Smooth muscle cell (in vitro differentiated cells): ENCODE measurements around the gene MAPK1. TPM values are rescaled to one million over a fixed set of nuclear protein-coding genes. Genes with fewer than 3 reads are reported as not detected.

Experiments
- DNase-seq: peaks from one replicate; lab custom pipeline; 2025; ENCODE audit not compliant: unreplicated experiment; lab: John Stamatoyannopoulos, UW
- H2AFZ ChIP-seq: fragments of 200-600 bp; sonication (generic); 2 replicates; pipeline ENCODE4 v1.6.0; 2016; ENCODE audit warnings: antibody characterized with exemption, low read depth, mild to moderate bottlenecking
- H3F3A ChIP-seq: fragments of 200-600 bp; sonication (generic); 2 replicates; pipeline ENCODE4 v1.6.0; 2017; ENCODE audit warnings: antibody characterized with exemption, low read depth
- H3K27ac ChIP-seq: fragments of 200-600 bp; sonication (generic); 2 replicates; pipeline ENCODE4 v1.5.1; 2016; ENCODE audit warnings: low read depth, mild to moderate bottlenecking
- H3K27me3 ChIP-seq: fragments of 200-600 bp; sonication (generic); 2 replicates; pipeline ENCODE4 v1.6.1; 2016; ENCODE audit warnings: low read depth, mild to moderate bottlenecking
- H3K36me3 ChIP-seq: fragments of 200-600 bp; sonication (generic); 2 replicates; pipeline ENCODE4 v1.5.1; 2016; ENCODE audit warnings: low read depth
- H3K4me1 ChIP-seq: fragments of 200-600 bp; sonication (generic); 2 replicates; pipeline ENCODE4 v1.5.1; 2016; ENCODE audit warnings: low read depth
- H3K4me2 ChIP-seq: fragments of 200-600 bp; sonication (generic); 2 replicates; pipeline ENCODE4 v1.6.0; 2016; ENCODE audit warnings: mild to moderate bottlenecking
- H3K4me3 ChIP-seq: fragments of 200-600 bp; sonication (generic); 2 replicates; pipeline ENCODE4 v1.5.1; 2016; ENCODE audit warnings: mild to moderate bottlenecking
- H3K79me2 ChIP-seq: fragments of 200-600 bp; sonication (generic); 2 replicates; pipeline ENCODE4 v1.6.0; 2016; ENCODE audit warnings: low read depth, mild to moderate bottlenecking
- H3K9ac ChIP-seq: fragments of 200-600 bp; sonication (generic); 2 replicates; pipeline ENCODE4 v1.6.0; 2016; ENCODE audit warnings: low read depth
- H3K9me3 ChIP-seq: fragments of 200-600 bp; sonication (generic); replicated peaks from 2 replicates; pipeline ENCODE4 v1.5.1; 2016; ENCODE audit warnings: low read depth
- H4K20me1 ChIP-seq: fragments of 200-600 bp; sonication (generic); 2 replicates; pipeline ENCODE4 v1.6.0; 2016; ENCODE audit warnings: low read depth
- WGBS: methylation state at CpG from one replicate; pipeline ENCODE4 v1.1.7; 2016; ENCODE audit warnings: low lambda C conversion rate; 5-methylcytosine and 5-hydroxymethylcytosine counted together
- polyA plus RNA-seq: library from polyadenylated mRNA; unstranded; fragments of >200 nt; fragmentation: Nextera tagmentation; extraction: Ambion mirVana; gene quantifications from 2 replicates; pipeline ENCODE4 v1.2.1, GENCODE V29; 2016
- total RNA-seq: library from RNA; depleted of rRNA; stranded (reverse); fragments of >200 nt; gene quantifications from 2 replicates; pipeline ENCODE4 v1.2.3, GENCODE V29; 2014
- TF ChIP-seq, protein P1 (sequence below): fragments of 200-600 bp; sonication (generic); IDR thresholded peaks from 2 replicates; pipeline ENCODE4 v1.5.1; 2017; ENCODE audit warnings: borderline replicate concordance, mild to moderate bottlenecking, antibody characterized with exemption; ENCODE audit not compliant: insufficient read depth, poor library complexity, severe bottlenecking

Gene MAPK1
- total and polyA plus RNA-seq, 2 experiments from 2014 or later: 57.1 to 62.3 TPM

DNA sequence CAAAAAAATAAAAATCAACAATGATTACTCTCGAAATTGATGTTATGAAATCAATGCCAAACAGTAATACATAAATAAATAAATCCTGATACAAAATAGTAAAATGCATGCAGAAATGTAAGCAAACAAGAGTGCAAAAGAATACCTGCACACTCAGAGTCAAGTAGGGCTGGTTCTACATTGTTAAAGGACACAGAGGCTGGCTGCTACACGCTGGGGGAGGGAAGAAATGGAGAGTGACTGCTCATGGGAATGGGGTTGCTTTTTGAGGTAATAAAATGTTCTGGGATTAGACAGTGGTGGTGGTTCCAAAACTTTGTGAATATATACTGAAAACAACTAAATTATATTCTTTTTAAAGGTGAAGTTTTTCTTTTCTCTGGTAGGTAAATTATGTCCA is 32.1 kb downstream of the MAPK1 start:
- no peak for DNase-seq
- H4K20me1 ChIP-seq: peaks cover 91% of the 10 kb centered on the region
- H3K36me3 ChIP-seq: no peaks in the 10 kb centered on the region
- TF ChIP-seq, protein P1, sequence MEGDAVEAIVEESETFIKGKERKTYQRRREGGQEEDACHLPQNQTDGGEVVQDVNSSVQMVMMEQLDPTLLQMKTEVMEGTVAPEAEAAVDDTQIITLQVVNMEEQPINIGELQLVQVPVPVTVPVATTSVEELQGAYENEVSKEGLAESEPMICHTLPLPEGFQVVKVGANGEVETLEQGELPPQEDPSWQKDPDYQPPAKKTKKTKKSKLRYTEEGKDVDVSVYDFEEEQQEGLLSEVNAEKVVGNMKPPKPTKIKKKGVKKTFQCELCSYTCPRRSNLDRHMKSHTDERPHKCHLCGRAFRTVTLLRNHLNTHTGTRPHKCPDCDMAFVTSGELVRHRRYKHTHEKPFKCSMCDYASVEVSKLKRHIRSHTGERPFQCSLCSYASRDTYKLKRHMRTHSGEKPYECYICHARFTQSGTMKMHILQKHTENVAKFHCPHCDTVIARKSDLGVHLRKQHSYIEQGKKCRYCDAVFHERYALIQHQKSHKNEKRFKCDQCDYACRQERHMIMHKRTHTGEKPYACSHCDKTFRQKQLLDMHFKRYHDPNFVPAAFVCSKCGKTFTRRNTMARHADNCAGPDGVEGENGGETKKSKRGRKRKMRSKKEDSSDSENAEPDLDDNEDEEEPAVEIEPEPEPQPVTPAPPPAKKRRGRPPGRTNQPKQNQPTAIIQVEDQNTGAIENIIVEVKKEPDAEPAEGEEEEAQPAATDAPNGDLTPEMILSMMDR: no peak
- peaks cover 40% of the 10 kb centered on the region for H3K4me1 ChIP-seq
- no peak overlapping the region for H3K27ac ChIP-seq
- H3K27me3 ChIP-seq: no peaks in the 10 kb centered on the region
- H2AFZ ChIP-seq: no peak overlapping the region
- H3K79me2 ChIP-seq: peaks cover 93% of the 10 kb centered on the region
- H3K9ac ChIP-seq: no peak overlapping the region
- peak overlapping the region; percentile 2 for H3K4me2 ChIP-seq
- peaks cover 21% of the 10 kb centered on the region for H3F3A ChIP-seq
- WGBS: 80% methylated on average over 2 of the region's 2 CpGs
- no peak overlapping the region for H3K4me3 ChIP-seq
- no peaks in the 10 kb centered on the region for H3K9me3 ChIP-seq

GRCh38 chr22:21834869-21835268 is 32.6 kb downstream of the MAPK1 start:
- no peaks in the 10 kb centered on the region for H3K27me3 ChIP-seq
- H3K4me1 ChIP-seq: peaks cover 40% of the 10 kb centered on the region
- H3K9ac ChIP-seq: no peak overlapping the region
- H3K36me3 ChIP-seq: no peaks in the 10 kb centered on the region
- TF ChIP-seq, protein P1: no peak
- H2AFZ ChIP-seq: no peak overlapping the region
- 76% methylated on average over 4 of the region's 4 CpGs for whole genome bisulfite sequencing
- no peak for DNase-seq
- H3F3A ChIP-seq: peaks cover 21% of the 10 kb centered on the region
- no peak overlapping the region for H3K4me3 ChIP-seq
- peaks cover 93% of the 10 kb centered on the region for H3K79me2 ChIP-seq
- H4K20me1 ChIP-seq: peaks cover 91% of the 10 kb centered on the region
- H3K9me3 ChIP-seq: no peaks in the 10 kb centered on the region
- H3K4me2 ChIP-seq: peak overlapping the region; percentile 2
- H3K27ac ChIP-seq: peak overlapping the region; percentile 10

GRCh38 chr22:21832291-21833290 is 34.9 kb downstream of the MAPK1 start:
- peaks cover 100% of the 10 kb centered on the region for H4K20me1 ChIP-seq
- H3K9me3 ChIP-seq: no peaks in the 10 kb centered on the region
- peaks cover 31% of the 10 kb centered on the region for H3K4me1 ChIP-seq
- no peaks in the 10 kb centered on the region for H3K36me3 ChIP-seq
- no peak for DNase-seq
- TF ChIP-seq, protein P1: no peak
- H3K27me3 ChIP-seq: no peaks in the 10 kb centered on the region
- peak overlapping the region; percentile 44 for H3K27ac ChIP-seq
- no peak overlapping the region for H3K4me2 ChIP-seq
- H3K9ac ChIP-seq: no peak overlapping the region
- H3K4me3 ChIP-seq: no peak overlapping the region
- 84% methylated on average over 8 of the region's 8 CpGs for WGBS
- H2AFZ ChIP-seq: no peak overlapping the region
- H3K79me2 ChIP-seq: peaks cover 94% of the 10 kb centered on the region
- peaks cover 13% of the 10 kb centered on the region for H3F3A ChIP-seq
